ENCODE results near the gene EMX1. TPM values are rescaled to one million over a fixed set of nuclear protein-coding genes. Genes with fewer than 3 reads are reported as not detected.

Gene EMX1
- total RNA-seq, 1 donor from 2014 or later, result not detected

- Histone ChIP-seq H3K36me3 (no peaks in the 10 kb centered on the region), H3K4me1 (no peaks in the 10 kb centered on the region), H3K4me3 (no peak overlapping the region), H3K27me3 (ENCODE audit: low read depth) (no peaks in the 10 kb centered on the region), H3K27ac (no peak overlapping the region), H3K9me3 (no peaks in the 10 kb centered on the region)
- no peak for TF ChIP-seq CTCF (IDR thresholded peaks at IDR 0.05)
- ATAC-seq, result no peak
- intact Hi-C loops (cut with DNase I), result no loop called here
- no peak for DNase-seq
These were observed 30.9 kb downstream of the EMX1 start for GRCh38 chr2:72947952-72948830.

- no peaks in the 10 kb centered on the region for H3K9me3 ChIP-seq
- H3K27ac ChIP-seq, result no peak overlapping the region
- no peak for DNase-seq
- no peak for TF ChIP-seq CTCF (IDR thresholded peaks at IDR 0.05)
- H3K4me3 ChIP-seq, result no peak overlapping the region
- ATAC-seq, result no peak
- H3K4me1 ChIP-seq, result no peaks in the 10 kb centered on the region
- no peaks in the 10 kb centered on the region for H3K27me3 ChIP-seq (ENCODE audit: low read depth)
- no peaks in the 10 kb centered on the region for H3K36me3 ChIP-seq
- intact Hi-C loops (cut with DNase I), result no loop called here
These were observed 31.7 kb downstream of the EMX1 start for GRCh38 chr2:72949045-72949444.

GRCh38 chr2:72949642-72950041, 32.3 kb downstream of the EMX1 start:
- H3K27me3 ChIP-seq (ENCODE audit: low read depth), result no peaks in the 10 kb centered on the region
- H3K9me3 ChIP-seq, result no peaks in the 10 kb centered on the region
- intact Hi-C loops (cut with DNase I), result no loop called here
- H3K4me3 ChIP-seq, result no peak overlapping the region
- no peak overlapping the region for H3K27ac ChIP-seq
- no peak for TF ChIP-seq CTCF (IDR thresholded peaks at IDR 0.05)
- no peaks in the 10 kb centered on the region for H3K4me1 ChIP-seq
- H3K36me3 ChIP-seq, result no peaks in the 10 kb centered on the region
- no peak for DNase-seq
- no peak for ATAC-seq

GRCh38 chr2:72950558-72951255, 33.4 kb downstream of the EMX1 start:
- Histone ChIP-seq H3K4me3 (no peak overlapping the region), H3K27ac (no peak overlapping the region), H3K9me3 (no peaks in the 10 kb centered on the region), H3K4me1 (no peaks in the 10 kb centered on the region), H3K27me3 (ENCODE audit: low read depth) (no peaks in the 10 kb centered on the region), H3K36me3 (no peaks in the 10 kb centered on the region)
- DNase-seq (no peak), ATAC-seq (no peak)
- no peak for TF ChIP-seq CTCF (IDR thresholded peaks at IDR 0.05)
- intact Hi-C loops (cut with DNase I), result no loop called here

- no peak overlapping the region for H3K27ac ChIP-seq
- H3K36me3 ChIP-seq, result no peaks in the 10 kb centered on the region
- H3K27me3 ChIP-seq (ENCODE audit: low read depth), result no peaks in the 10 kb centered on the region
- DNase-seq (no peak), ATAC-seq (no peak)
- intact Hi-C loops (cut with DNase I), result no loop called here
- H3K4me1 ChIP-seq, result no peaks in the 10 kb centered on the region
- no peak for TF ChIP-seq CTCF (IDR thresholded peaks at IDR 0.05)
- H3K4me3 ChIP-seq, result no peak overlapping the region
- no peaks in the 10 kb centered on the region for H3K9me3 ChIP-seq
These were observed 34.2 kb downstream of the EMX1 start for GRCh38 chr2:72951303-72952095.
